Peyer's patch (tissue), 4 donors: Measurements from ENCODE around the gene CAMKK2. TPM values are rescaled to one million over a fixed set of nuclear protein-coding genes. Genes with fewer than 3 reads are reported as not detected.
"Not testable (repeated sequence)": the region's sequence is repeated elsewhere in the genome, so short reads cannot be mapped to it uniquely, and the experiment has no call there.

Experiments used
- DNase-seq, 3 donors: peaks; one replicate each; pipeline ENCODE4 v3.0.0-alpha.2; 2017 to 2019
- H3K27ac ChIP-seq, 4 donors: fragments of 200-600 bp; sonication (generic); one replicate each; pipeline ENCODE4 v1.5.1; 2016 to 2019
- H3K27me3 ChIP-seq, 2 donors: fragments of 200-600 bp; sonication (generic); one replicate each; pipeline ENCODE4 v1.5.1; 2019
- H3K36me3 ChIP-seq, 3 donors: fragments of 200-600 bp; sonication (generic); one replicate each; pipeline ENCODE4 v1.5.1; 2016 to 2019
- H3K4me1 ChIP-seq, 4 donors: fragments of 200-600 bp; sonication (generic); one replicate each; pipeline ENCODE4 v1.5.1; 2016 to 2019
- H3K4me3 ChIP-seq, 4 donors: fragments of 200-600 bp; sonication (generic); 1 replicate in 3 of 4; 2 replicates in 1 of 4; pipeline ENCODE4 v1.5.1; 2016 to 2019; ENCODE audit warnings: mild to moderate bottlenecking in 1 of 4
- H3K9me3 ChIP-seq, 4 donors: fragments of 200-600 bp; sonication (generic); one replicate each; pipeline ENCODE4 v1.5.1; 2016 to 2019; ENCODE audit warnings: mild to moderate bottlenecking in 1 of 4
- POLR2A ChIP-seq, 2 donors: fragments of 450-650 bp; IDR thresholded peaks; one replicate each; pipeline ENCODE4 v1.5.1; 2017; ENCODE audit warnings: antibody characterized with exemption in 2 of 2, mild to moderate bottlenecking in 2 of 2, moderate library complexity in 2 of 2
- total RNA-seq, 4 donors: library from RNA; depleted of rRNA; stranded (reverse); fragments of >200 nt; gene quantifications; one replicate each; pipeline ENCODE4 v1.1.0, GENCODE V29; 2016
- TF ChIP-seq, protein P1 (sequence below), 6 experiments: fragments of 450-650 bp in 4 of 6; fragments of 200-600 bp in 2 of 6; sonication (generic) in 1 of 6; IDR thresholded peaks; one replicate each; pipeline ENCODE4 v1.5.1; 2017 to 2019; ENCODE audit warnings: antibody characterized with exemption in 6 of 6, mild to moderate bottlenecking in 3 of 6, moderate library complexity in 1 of 6

CAMKK2 gene
- total RNA-seq, 4 donors from 2014 or later: 23.1 to 92.4 (median 59.9) TPM

GRCh38 chr12:121304306-121304705 lies 7.8 kb upstream of the CAMKK2 start:
- H3K9me3 ChIP-seq: no peaks in the 10 kb centered on the region
- DNase-seq: no peak

DNA sequence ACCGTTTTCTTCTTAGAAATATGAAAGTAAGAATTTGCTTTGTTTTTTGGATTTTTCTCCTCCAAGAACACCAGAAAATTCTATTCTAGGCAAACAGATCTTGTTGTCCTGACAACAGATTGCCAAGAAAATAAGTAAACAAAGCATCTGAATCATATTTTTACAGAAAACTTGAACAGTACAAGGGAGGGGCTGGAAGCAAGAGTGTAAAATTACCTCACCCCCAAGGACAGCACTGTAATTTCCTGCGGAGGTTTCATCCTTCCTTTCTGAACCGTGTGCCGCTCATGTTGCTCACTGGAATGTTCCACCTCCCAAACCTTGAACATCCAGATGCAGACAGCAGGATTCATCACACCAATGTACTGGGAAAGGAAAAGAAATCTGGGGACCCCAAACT lies 5.4 kb upstream of the CAMKK2 start:
- Histone ChIP-seq H3K36me3 (no peaks in the 10 kb centered on the region), H3K27ac (no peak overlapping the region)
- TF ChIP-seq POLR2A (IDR thresholded peaks at IDR 0.05): no peak
- TF ChIP-seq, protein P1, sequence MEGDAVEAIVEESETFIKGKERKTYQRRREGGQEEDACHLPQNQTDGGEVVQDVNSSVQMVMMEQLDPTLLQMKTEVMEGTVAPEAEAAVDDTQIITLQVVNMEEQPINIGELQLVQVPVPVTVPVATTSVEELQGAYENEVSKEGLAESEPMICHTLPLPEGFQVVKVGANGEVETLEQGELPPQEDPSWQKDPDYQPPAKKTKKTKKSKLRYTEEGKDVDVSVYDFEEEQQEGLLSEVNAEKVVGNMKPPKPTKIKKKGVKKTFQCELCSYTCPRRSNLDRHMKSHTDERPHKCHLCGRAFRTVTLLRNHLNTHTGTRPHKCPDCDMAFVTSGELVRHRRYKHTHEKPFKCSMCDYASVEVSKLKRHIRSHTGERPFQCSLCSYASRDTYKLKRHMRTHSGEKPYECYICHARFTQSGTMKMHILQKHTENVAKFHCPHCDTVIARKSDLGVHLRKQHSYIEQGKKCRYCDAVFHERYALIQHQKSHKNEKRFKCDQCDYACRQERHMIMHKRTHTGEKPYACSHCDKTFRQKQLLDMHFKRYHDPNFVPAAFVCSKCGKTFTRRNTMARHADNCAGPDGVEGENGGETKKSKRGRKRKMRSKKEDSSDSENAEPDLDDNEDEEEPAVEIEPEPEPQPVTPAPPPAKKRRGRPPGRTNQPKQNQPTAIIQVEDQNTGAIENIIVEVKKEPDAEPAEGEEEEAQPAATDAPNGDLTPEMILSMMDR (IDR thresholded peaks at IDR 0.05): no peak

More at GRCh38 chr12:121304306-121304705, 7.8 kb upstream of the CAMKK2 start:
- Histone ChIP-seq H3K4me3 (no peak overlapping the region), H3K27ac (no peak overlapping the region), H3K4me1 (no peaks in the 10 kb centered on the region), H3K27me3 (no peaks in the 10 kb centered on the region), H3K36me3 (peaks cover 0 to 16% (median 0%) of the 10 kb centered on the region in 3 donors)
- no peak for TF ChIP-seq POLR2A (IDR thresholded peaks at IDR 0.05)
- TF ChIP-seq, protein P1 (IDR thresholded peaks at IDR 0.05): no peak

GRCh38 chr12:121300083-121300819 lies 3.7 kb upstream of the CAMKK2 start:
- peak in 1 of 3 donors; percentile 9 for DNase-seq
- H3K27me3 ChIP-seq: no peaks in the 10 kb centered on the region
- TF ChIP-seq POLR2A (IDR thresholded peaks at IDR 0.05): no peak
- TF ChIP-seq, protein P1 (IDR thresholded peaks at IDR 0.05): no peak
- no peaks in the 10 kb centered on the region for H3K9me3 ChIP-seq
- H3K4me1 ChIP-seq: peaks cover 0 to 15% (median 7%) of the 10 kb centered on the region in 4 donors
- no peak overlapping the region for H3K27ac ChIP-seq
- no peak overlapping the region for H3K4me3 ChIP-seq
- H3K36me3 ChIP-seq: no peaks in the 10 kb centered on the region

More for the DNA sequence above, 5.4 kb upstream of the CAMKK2 start:
- Histone ChIP-seq H3K27me3 (no peaks in the 10 kb centered on the region), H3K4me3 (no peak overlapping the region), H3K4me1 (peaks cover 0 to 10% (median 3%) of the 10 kb centered on the region in 4 donors), H3K9me3 (no peaks in the 10 kb centered on the region)
- peak in 1 of 3 donors; percentile 23 for DNase-seq

DNA sequence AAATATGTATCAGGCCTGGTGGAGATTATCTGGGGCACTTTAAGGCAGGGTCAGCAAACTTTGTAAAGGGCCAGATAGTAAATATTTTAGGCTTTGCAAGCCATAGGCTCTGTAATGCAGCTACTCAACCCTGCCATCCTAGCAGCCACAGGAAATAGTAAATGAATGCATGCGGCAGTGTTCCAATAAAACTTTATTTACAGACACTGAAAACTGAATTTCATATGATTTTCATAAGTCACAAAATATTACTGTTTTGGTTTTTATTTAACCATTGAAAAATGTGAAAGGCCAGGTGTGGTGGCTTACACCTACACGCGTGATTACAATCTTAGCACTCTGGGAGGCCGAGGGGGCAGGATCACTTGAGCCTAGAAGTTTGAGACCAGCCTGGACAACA lies 3.2 kb upstream of the CAMKK2 start:
- DNase-seq: peak in 1 of 3 donors; percentile 34
- Histone ChIP-seq H3K27me3 (no peaks in the 10 kb centered on the region), H3K4me3 (no peak overlapping the region), H3K9me3 (no peaks in the 10 kb centered on the region), H3K4me1 (peaks cover 0 to 20% (median 7%) of the 10 kb centered on the region in 4 donors), H3K27ac (no peak overlapping the region), H3K36me3 (no peaks in the 10 kb centered on the region)
- TF ChIP-seq POLR2A (IDR thresholded peaks at IDR 0.05): no peak

- H3K4me3 ChIP-seq, H3K27ac ChIP-seq, H3K27me3 ChIP-seq, H3K36me3 ChIP-seq, H3K9me3 ChIP-seq: not testable (repeated sequence)
- peaks cover 0 to 27% (median 7%) of the 10 kb centered on the region in 4 donors for H3K4me1 ChIP-seq
- DNase-seq: peak in 1 of 3 donors; percentile 40
These were observed 1.9 kb upstream of the CAMKK2 start for GRCh38 chr12:121298411-121298810.

DNA sequence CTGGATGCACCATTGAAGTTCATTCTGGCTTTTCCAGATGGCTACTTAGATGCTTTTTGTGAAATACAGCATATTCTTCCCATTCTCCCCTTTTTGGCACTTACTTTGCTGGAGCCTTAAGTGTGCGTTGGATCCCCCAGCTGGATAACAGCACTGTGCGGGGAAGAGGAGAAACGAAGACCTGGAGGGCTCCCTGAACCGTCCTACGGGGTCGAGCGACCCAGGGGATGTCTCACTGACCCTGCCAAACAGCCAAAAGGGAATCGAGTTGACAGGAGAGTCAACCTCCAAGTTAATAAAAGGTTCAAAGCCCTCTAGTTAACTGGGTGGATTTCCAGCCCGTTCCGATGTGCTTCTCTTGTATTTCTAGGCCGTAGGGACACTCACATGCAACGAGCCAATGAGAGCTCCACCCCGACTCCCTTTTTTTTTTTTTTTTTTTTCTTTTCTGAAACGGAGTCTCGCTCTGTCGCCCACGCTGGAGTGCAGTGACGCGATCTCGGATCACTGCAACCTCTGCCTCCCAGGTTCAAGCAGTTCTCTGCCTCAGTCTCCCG lies 1.0 kb upstream of the CAMKK2 start:
- no peaks in the 10 kb centered on the region for H3K9me3 ChIP-seq
- H3K36me3 ChIP-seq: peaks cover 0 to 3% (median 0%) of the 10 kb centered on the region in 3 donors
- DNase-seq: peak in 2 of 3 donors; percentile 18 to 47
- peak overlapping the region; percentile 90 to 100 (median 98) for H3K4me3 ChIP-seq
- H3K27me3 ChIP-seq: no peaks in the 10 kb centered on the region
- TF ChIP-seq, protein P1 (IDR thresholded peaks at IDR 0.05): no peak
- TF ChIP-seq POLR2A (IDR thresholded peaks at IDR 0.05): no peak
- peaks cover 0 to 27% (median 7%) of the 10 kb centered on the region in 4 donors for H3K4me1 ChIP-seq
- H3K27ac ChIP-seq: peak overlapping the region; percentile 84 to 98 (median 94)
